ENCODE data around the gene MOGAT1.

The MOGAT1 gene

DNA sequence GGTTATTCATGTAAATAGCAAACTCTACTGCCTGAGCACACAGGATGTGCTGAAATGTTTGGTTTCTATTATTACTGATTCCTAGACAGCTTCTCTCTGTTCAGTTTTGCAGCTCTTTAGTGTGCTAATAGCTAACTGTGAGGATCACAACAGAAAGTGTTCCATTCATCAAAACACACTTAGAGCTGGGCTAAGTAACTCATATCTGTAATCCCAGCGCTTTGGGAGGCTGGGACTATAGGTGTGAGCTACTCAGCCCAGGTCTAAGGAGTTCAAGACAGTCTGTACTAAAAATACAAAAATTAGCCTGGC lies 63.2 kb downstream of the MOGAT1 start:
- H3K9ac ChIP-seq: no peak overlapping the region
- H4K20me1 ChIP-seq (ENCODE audit: insufficient read depth): no peaks in the 10 kb centered on the region
- TF ChIP-seq, protein P1, sequence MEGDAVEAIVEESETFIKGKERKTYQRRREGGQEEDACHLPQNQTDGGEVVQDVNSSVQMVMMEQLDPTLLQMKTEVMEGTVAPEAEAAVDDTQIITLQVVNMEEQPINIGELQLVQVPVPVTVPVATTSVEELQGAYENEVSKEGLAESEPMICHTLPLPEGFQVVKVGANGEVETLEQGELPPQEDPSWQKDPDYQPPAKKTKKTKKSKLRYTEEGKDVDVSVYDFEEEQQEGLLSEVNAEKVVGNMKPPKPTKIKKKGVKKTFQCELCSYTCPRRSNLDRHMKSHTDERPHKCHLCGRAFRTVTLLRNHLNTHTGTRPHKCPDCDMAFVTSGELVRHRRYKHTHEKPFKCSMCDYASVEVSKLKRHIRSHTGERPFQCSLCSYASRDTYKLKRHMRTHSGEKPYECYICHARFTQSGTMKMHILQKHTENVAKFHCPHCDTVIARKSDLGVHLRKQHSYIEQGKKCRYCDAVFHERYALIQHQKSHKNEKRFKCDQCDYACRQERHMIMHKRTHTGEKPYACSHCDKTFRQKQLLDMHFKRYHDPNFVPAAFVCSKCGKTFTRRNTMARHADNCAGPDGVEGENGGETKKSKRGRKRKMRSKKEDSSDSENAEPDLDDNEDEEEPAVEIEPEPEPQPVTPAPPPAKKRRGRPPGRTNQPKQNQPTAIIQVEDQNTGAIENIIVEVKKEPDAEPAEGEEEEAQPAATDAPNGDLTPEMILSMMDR (conservative IDR thresholded peaks at IDR 0.05; ENCODE audit: low read depth, low read length): no peak
- no peak overlapping the region for H3K27ac ChIP-seq
- no peak overlapping the region for H3K4me3 ChIP-seq (IDR thresholded peaks at IDR 0.05; ENCODE audit: insufficient read depth, low read depth, low read length)
- no peaks in the 10 kb centered on the region for H3K27me3 ChIP-seq (ENCODE audit: insufficient read depth, low read depth)
- H3K4me2 ChIP-seq: no peak overlapping the region
- H3K36me3 ChIP-seq (ENCODE audit: insufficient read depth): no peaks in the 10 kb centered on the region
- H2AFZ ChIP-seq (ENCODE audit: low read depth): no peak overlapping the region
- H3K79me2 ChIP-seq (ENCODE audit: insufficient read depth, low read depth): no peaks in the 10 kb centered on the region
- no peaks in the 10 kb centered on the region for H3K4me1 ChIP-seq (ENCODE audit: low read depth, poor library complexity, severe bottlenecking)

- H4K20me1 ChIP-seq (ENCODE audit: insufficient read depth): no peaks in the 10 kb centered on the region
- H3K4me3 ChIP-seq (IDR thresholded peaks at IDR 0.05; ENCODE audit: insufficient read depth, low read depth, low read length): no peak overlapping the region
- H3K36me3 ChIP-seq (ENCODE audit: insufficient read depth): no peaks in the 10 kb centered on the region
- H3K27ac ChIP-seq: no peak overlapping the region
- H3K79me2 ChIP-seq (ENCODE audit: insufficient read depth, low read depth): no peaks in the 10 kb centered on the region
- no peak overlapping the region for H3K9ac ChIP-seq
- H3K4me2 ChIP-seq: no peak overlapping the region
- no peak overlapping the region for H2AFZ ChIP-seq (ENCODE audit: low read depth)
- H3K27me3 ChIP-seq (ENCODE audit: insufficient read depth, low read depth): no peaks in the 10 kb centered on the region
- H3K4me1 ChIP-seq (ENCODE audit: low read depth, poor library complexity, severe bottlenecking): no peaks in the 10 kb centered on the region
- TF ChIP-seq, protein P1 (conservative IDR thresholded peaks at IDR 0.05; ENCODE audit: low read depth, low read length): no peak
Measured at GRCh38 chr2:222736301-222736700, 64.8 kb downstream of the MOGAT1 start.

GRCh38 chr2:222736924-222737323 lies 65.5 kb downstream of the MOGAT1 start:
- H3K4me1 ChIP-seq (ENCODE audit: low read depth, poor library complexity, severe bottlenecking): no peaks in the 10 kb centered on the region
- TF ChIP-seq, protein P1 (conservative IDR thresholded peaks at IDR 0.05; ENCODE audit: low read depth, low read length): no peak
- H3K36me3 ChIP-seq (ENCODE audit: insufficient read depth): no peaks in the 10 kb centered on the region
- H3K27me3 ChIP-seq (ENCODE audit: insufficient read depth, low read depth): no peaks in the 10 kb centered on the region
- no peak overlapping the region for H3K9ac ChIP-seq
- H4K20me1 ChIP-seq (ENCODE audit: insufficient read depth): no peaks in the 10 kb centered on the region
- H2AFZ ChIP-seq (ENCODE audit: low read depth): no peak overlapping the region
- no peak overlapping the region for H3K27ac ChIP-seq
- no peak overlapping the region for H3K4me3 ChIP-seq (IDR thresholded peaks at IDR 0.05; ENCODE audit: insufficient read depth, low read depth, low read length)
- H3K79me2 ChIP-seq (ENCODE audit: insufficient read depth, low read depth): no peaks in the 10 kb centered on the region
- no peak overlapping the region for H3K4me2 ChIP-seq

GRCh38 chr2:222738312-222738711 lies 66.9 kb downstream of the MOGAT1 start:
- no peak overlapping the region for H2AFZ ChIP-seq (ENCODE audit: low read depth)
- H3K27ac ChIP-seq: no peak overlapping the region
- H3K36me3 ChIP-seq (ENCODE audit: insufficient read depth): no peaks in the 10 kb centered on the region
- H3K4me2 ChIP-seq: no peak overlapping the region
- no peaks in the 10 kb centered on the region for H3K79me2 ChIP-seq (ENCODE audit: insufficient read depth, low read depth)
- TF ChIP-seq, protein P1 (conservative IDR thresholded peaks at IDR 0.05; ENCODE audit: low read depth, low read length): no peak
- no peaks in the 10 kb centered on the region for H3K4me1 ChIP-seq (ENCODE audit: low read depth, poor library complexity, severe bottlenecking)
- H3K9ac ChIP-seq: no peak overlapping the region
- no peaks in the 10 kb centered on the region for H4K20me1 ChIP-seq (ENCODE audit: insufficient read depth)
- no peaks in the 10 kb centered on the region for H3K27me3 ChIP-seq (ENCODE audit: insufficient read depth, low read depth)
- H3K4me3 ChIP-seq (IDR thresholded peaks at IDR 0.05; ENCODE audit: insufficient read depth, low read depth, low read length): no peak overlapping the region

DNA sequence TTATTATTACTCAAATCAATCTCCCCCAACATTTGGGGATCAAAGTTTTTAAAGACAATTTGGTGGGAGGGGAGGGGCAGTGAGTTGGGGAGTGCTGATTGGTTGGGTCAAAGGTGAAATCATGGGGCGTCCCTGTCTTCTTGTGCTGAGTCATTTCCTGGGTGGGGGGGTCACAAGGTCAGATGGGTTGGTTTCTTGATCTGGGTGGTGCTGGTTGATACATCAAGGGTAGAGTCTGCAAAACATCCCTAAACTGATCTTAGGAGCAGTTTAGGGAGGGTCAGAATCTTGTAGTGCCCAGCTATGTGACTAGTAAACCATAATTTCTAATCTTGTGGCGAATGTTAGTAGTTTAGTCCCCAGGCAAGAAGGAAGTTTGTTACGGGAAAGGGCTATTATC lies 67.4 kb downstream of the MOGAT1 start:
- Histone ChIP-seq H3K27ac (no peak overlapping the region), H2AFZ (ENCODE audit: low read depth) (no peak overlapping the region)

More for the DNA sequence above, 67.4 kb downstream of the MOGAT1 start:
- Histone ChIP-seq H3K4me3 (IDR thresholded peaks at IDR 0.05; ENCODE audit: insufficient read depth, low read depth, low read length) (no peak overlapping the region), H3K9ac (no peak overlapping the region), H3K27me3 (ENCODE audit: insufficient read depth, low read depth) (no peaks in the 10 kb centered on the region), H3K4me2 (no peak overlapping the region), H4K20me1 (ENCODE audit: insufficient read depth) (no peaks in the 10 kb centered on the region), H3K36me3 (ENCODE audit: insufficient read depth) (no peaks in the 10 kb centered on the region), H3K4me1 (ENCODE audit: low read depth, poor library complexity, severe bottlenecking) (no peaks in the 10 kb centered on the region), H3K79me2 (ENCODE audit: insufficient read depth, low read depth) (no peaks in the 10 kb centered on the region)
- TF ChIP-seq, protein P1 (conservative IDR thresholded peaks at IDR 0.05; ENCODE audit: low read depth, low read length): no peak
